Skeletal muscle satellite cell (primary cell): ENCODE data around the gene SPDEF.

ENCODE experiments used
- H3K27me3 ChIP-seq: 2 replicates; pipeline ENCODE4 v1.7.0; 2013; ENCODE audit warnings: low read length; ENCODE audit not compliant: control insufficient read depth, insufficient read depth
- H3K36me3 ChIP-seq: 2 replicates; pipeline ENCODE4 v1.7.0; 2013; ENCODE audit warnings: mild to moderate bottlenecking, control low read depth, low read length; ENCODE audit not compliant: insufficient read depth
- H3K4me1 ChIP-seq: 2 replicates; pipeline ENCODE4 v1.7.0; 2013; ENCODE audit warnings: low read length; ENCODE audit not compliant: control insufficient read depth, insufficient read depth
- H3K4me2 ChIP-seq: 2 replicates; pipeline ENCODE4 v1.7.0; 2013; ENCODE audit warnings: mild to moderate bottlenecking, low read length
- H3K4me3 ChIP-seq: 2 replicates; pipeline ENCODE4 v1.7.0; 2013; ENCODE audit warnings: low read length
- H3K9ac ChIP-seq: 2 replicates; pipeline ENCODE4 v1.7.0; 2013; ENCODE audit warnings: mild to moderate bottlenecking, low read depth, low read length, moderate library complexity
- H3K9me3 ChIP-seq: replicated peaks from 2 replicates; pipeline ENCODE4 v1.7.0; 2013; ENCODE audit warnings: mild to moderate bottlenecking, control low read depth, low read length

Gene SPDEF

GRCh38 chr6:34523441-34524206 is 32.5 kb downstream of the SPDEF start:
- Histone ChIP-seq H3K9ac (no peak overlapping the region), H3K9me3 (no peaks in the 10 kb centered on the region), H3K4me1 (peaks cover 10% of the 10 kb centered on the region), H3K4me3 (no peak overlapping the region), H3K27me3 (peaks cover 3% of the 10 kb centered on the region), H3K4me2 (no peak overlapping the region), H3K36me3 (no peaks in the 10 kb centered on the region)

GRCh38 chr6:34522761-34523160 is 33.4 kb downstream of the SPDEF start:
- H3K4me2 ChIP-seq: no peak overlapping the region
- no peaks in the 10 kb centered on the region for H3K36me3 ChIP-seq
- H3K9ac ChIP-seq: no peak overlapping the region
- H3K4me1 ChIP-seq: peaks cover 10% of the 10 kb centered on the region
- peaks cover 5% of the 10 kb centered on the region for H3K27me3 ChIP-seq
- H3K4me3 ChIP-seq: no peak overlapping the region
- no peaks in the 10 kb centered on the region for H3K9me3 ChIP-seq

- Histone ChIP-seq H3K27me3 (peaks cover 14% of the 10 kb centered on the region), H3K36me3 (no peaks in the 10 kb centered on the region), H3K9ac (no peak overlapping the region), H3K4me1 (peaks cover 4% of the 10 kb centered on the region), H3K4me3 (no peak overlapping the region), H3K9me3 (no peaks in the 10 kb centered on the region), H3K4me2 (no peak overlapping the region)
These were observed 34.5 kb downstream of the SPDEF start for GRCh38 chr6:34521463-34522285.

GRCh38 chr6:34520645-34521462 is 35.3 kb downstream of the SPDEF start:
- H3K9me3 ChIP-seq: no peaks in the 10 kb centered on the region
- no peak overlapping the region for H3K4me3 ChIP-seq
- H3K36me3 ChIP-seq: no peaks in the 10 kb centered on the region
- no peak overlapping the region for H3K9ac ChIP-seq
- H3K4me1 ChIP-seq: no peaks in the 10 kb centered on the region
- H3K4me2 ChIP-seq: no peak overlapping the region
- peaks cover 16% of the 10 kb centered on the region for H3K27me3 ChIP-seq

DNA sequence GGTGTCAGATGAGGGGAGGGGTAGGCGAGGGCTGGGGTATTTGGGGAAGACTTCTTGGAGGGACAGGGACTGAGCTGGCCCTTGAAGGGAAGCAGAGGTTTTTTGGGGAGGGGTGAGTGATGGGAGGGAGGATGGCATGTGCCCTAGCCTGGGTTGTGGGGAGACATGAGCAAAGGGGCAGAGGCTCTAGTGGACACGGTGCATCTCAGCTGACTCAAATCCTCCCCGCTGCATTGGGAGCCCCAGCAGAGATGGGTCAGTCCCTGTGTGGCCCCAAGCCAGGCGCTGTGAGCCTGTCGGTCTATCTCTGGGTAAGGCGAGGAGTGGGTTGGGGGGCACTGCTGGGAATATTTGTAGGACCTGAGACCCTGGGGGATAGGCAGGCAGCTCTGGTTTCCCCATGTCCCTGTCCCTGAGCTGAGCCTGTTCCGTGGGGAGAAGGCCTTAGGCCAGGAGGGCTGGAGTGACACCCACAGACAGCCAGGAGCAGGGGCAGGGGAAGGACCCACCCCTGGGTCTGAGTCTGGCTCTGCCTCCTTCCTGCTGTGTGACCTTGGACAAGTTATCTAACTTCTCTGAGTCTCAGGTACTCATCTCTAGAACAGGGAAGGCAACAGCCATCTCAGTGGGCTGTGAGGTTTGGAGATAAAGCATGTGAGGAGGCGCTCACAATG is 36.0 kb downstream of the SPDEF start:
- H3K4me3 ChIP-seq: no peak overlapping the region
- peaks cover 23% of the 10 kb centered on the region for H3K27me3 ChIP-seq
- H3K9me3 ChIP-seq: no peaks in the 10 kb centered on the region
- no peaks in the 10 kb centered on the region for H3K36me3 ChIP-seq
- no peaks in the 10 kb centered on the region for H3K4me1 ChIP-seq
- no peak overlapping the region for H3K4me2 ChIP-seq
- no peak overlapping the region for H3K9ac ChIP-seq

GRCh38 chr6:34518669-34519365 is 37.3 kb downstream of the SPDEF start:
- no peaks in the 10 kb centered on the region for H3K9me3 ChIP-seq
- peaks cover 35% of the 10 kb centered on the region for H3K27me3 ChIP-seq
- H3K9ac ChIP-seq: no peak overlapping the region
- no peak overlapping the region for H3K4me2 ChIP-seq
- no peaks in the 10 kb centered on the region for H3K36me3 ChIP-seq
- no peak overlapping the region for H3K4me3 ChIP-seq
- H3K4me1 ChIP-seq: no peaks in the 10 kb centered on the region

DNA sequence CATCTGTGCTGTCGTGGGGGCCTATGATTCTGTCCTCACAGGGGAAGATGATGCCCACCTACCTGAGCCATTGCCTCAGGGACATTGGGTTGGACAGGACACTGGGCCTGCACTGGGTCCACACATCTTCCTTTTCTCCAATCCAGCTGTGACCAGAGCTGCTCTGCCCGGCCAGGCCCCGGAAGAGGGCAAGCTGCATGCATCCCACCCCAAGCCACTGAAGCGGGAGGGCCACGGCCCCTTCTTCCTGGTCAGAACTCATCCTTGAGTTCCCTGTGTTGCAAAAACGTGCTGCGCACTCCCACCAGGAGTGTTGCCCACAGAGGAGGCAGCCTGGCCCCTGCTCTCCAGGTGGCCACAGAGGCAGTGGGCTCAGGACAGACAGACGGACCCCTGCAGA is 38.2 kb downstream of the SPDEF start:
- no peak overlapping the region for H3K9ac ChIP-seq
- H3K9me3 ChIP-seq: no peaks in the 10 kb centered on the region
- peaks cover 41% of the 10 kb centered on the region for H3K27me3 ChIP-seq
- no peak overlapping the region for H3K4me2 ChIP-seq
- no peaks in the 10 kb centered on the region for H3K4me1 ChIP-seq
- H3K4me3 ChIP-seq: no peak overlapping the region
- no peaks in the 10 kb centered on the region for H3K36me3 ChIP-seq

DNA sequence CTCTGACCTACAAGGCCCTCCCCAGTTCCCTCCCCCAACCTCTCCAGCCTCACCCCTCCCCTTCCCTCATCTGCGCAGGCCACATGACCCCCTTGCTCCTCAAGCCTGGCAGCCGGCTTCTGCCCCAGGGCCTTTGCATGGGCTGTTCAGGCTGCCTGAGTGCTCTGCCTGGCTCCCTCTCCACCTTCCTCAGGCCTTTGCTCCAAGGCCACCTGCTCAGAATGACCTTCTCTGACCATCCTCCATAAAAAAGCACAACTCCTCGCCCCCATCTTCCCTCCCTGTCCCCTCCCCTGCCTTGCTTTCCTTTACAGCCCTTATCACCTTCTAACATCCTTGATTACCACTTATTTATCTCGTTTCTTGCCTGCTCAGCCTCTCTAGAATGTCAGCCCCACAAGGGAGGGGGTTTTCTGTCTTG is 38.7 kb downstream of the SPDEF start:
- H3K36me3 ChIP-seq: no peaks in the 10 kb centered on the region
- H3K4me3 ChIP-seq: no peak overlapping the region
- peaks cover 41% of the 10 kb centered on the region for H3K27me3 ChIP-seq
- H3K4me1 ChIP-seq: no peaks in the 10 kb centered on the region
- H3K9ac ChIP-seq: no peak overlapping the region
- no peak overlapping the region for H3K4me2 ChIP-seq
- no peaks in the 10 kb centered on the region for H3K9me3 ChIP-seq

GRCh38 chr6:34516391-34517324 is 39.5 kb downstream of the SPDEF start:
- H3K4me3 ChIP-seq: no peak overlapping the region
- no peaks in the 10 kb centered on the region for H3K36me3 ChIP-seq
- no peak overlapping the region for H3K4me2 ChIP-seq
- H3K27me3 ChIP-seq: peaks cover 44% of the 10 kb centered on the region
- no peak overlapping the region for H3K9ac ChIP-seq
- no peaks in the 10 kb centered on the region for H3K4me1 ChIP-seq
- H3K9me3 ChIP-seq: no peaks in the 10 kb centered on the region
